Inferior parietal cortex (tissue), 1 donor: ENCODE measurements around the gene C2CD4A.
A peak's percentile ranks its signal among the peaks of the same experiment; 100 is the strongest.

Source experiments
- DNase-seq: peaks from one replicate; pipeline ENCODE4 v3.0.0-alpha.2; 2016; ENCODE audit errors: extremely low spot score

The C2CD4A gene

DNA sequence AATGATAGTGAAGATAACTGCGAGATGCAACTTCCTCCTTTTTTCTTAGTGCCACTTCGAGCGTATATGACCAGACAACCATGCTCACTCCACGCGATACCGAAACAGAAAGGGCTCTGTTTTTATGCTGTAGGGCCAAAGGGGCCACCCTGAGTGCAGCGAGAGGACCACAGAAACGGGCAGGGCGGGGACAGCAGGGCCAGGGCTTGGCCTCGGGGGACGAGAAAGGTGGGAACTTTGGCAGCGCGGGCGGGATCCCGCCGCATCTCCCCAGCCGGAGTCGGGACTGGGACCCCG lies 7.0 kb upstream of the C2CD4A start:
- DNase-seq = peak; percentile 51

DNA sequence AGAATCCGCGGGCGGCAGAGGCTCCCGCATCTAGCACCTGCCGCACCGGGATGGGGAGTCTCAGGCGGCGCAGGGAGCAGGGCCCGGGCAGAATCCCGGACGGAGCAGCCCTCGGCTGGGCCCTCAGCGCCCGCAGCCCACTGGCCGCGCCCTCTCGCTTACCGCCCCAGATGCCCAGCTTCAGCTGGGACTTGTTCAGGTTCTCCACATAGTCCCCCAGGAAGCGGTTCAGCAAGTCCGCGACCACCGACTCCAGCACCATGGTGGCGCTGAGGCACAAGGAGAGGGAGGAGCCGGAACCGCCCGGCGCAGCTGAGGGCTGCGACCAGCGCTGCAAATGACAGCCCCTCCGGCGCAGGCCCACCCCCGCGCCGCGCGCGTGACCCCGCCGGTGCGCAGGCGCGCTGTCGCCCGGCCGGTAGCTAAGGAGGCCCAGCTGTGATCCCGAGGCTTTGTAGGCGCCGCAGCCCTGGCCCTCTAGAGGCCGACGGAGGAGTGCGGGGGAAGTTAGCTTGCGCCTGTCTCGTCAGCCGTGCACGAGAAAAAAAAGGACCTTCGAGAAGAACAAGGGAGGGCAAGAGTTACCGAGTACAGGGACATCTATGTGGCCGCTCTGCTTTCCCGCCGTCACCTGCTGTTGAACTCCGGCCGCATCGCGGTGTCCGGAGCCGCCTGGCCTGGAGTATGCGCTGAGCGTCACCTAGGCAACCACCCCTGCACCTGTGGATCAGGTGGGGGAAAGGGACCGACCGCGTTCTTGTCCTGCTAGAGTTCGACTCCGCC lies 6.5 kb upstream of the C2CD4A start, which contains the start of gene VPS13C:
VPS13C (minus strand) TSS at position 335 of the 783 bp plus-strand sequence; CDS start at position 262, 73 bp downstream.
- DNase-seq = peak; percentile 89

DNA sequence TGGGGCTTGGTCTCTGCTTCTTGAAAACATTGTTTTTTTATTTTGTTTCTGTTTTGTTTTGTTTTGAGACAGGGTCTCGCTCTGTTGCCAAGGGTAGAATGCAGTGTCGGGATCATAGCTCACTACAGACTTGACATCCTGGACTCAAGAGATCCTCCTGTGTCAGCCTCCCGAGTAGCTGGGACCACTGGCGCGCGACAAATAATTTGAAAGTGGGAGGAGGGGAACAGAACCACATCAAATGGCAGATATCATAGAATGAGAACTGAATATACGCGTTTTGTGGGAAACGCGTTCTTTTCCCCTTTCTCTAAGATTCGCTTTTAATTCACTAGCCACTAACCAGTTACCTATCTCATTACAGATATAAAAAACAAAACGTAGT lies 5.9 kb upstream of the C2CD4A start:
- no peak for DNase-seq

- DNase-seq = no peak
These were observed 2.7 kb upstream of the C2CD4A start for GRCh38 chr15:62063825-62064635.

DNA sequence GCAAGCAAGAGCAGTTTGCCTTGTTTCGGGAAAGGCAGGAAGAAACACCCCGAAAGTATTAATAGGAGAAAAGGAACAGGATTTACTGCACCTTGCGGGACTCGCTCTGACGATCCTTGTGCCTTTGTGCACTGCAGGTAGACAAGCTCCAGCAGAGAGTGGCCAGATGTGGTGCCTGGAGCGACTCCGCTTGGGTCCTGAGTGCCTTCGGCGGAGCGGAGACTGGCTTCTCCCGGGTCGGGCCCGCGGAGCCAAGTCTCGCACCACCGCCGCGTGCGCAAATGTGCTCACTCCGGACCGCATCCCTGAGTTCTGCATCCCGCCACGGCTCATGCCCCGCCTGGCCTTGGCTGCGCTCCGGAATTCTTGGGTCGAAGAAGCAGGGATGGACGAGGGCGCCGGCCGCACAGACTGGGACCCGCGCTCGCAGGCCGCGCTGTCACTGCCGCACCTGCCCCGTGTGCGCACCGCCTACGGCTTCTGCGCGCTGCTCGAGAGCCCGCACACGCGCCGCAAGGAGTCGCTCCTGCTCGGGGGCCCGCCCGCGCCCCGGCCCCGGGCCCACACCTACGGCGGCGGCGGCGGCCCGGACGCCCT lies 769 bp downstream of the C2CD4A start:
- no peak for DNase-seq

- no peak for DNase-seq
These were observed 1.5 kb downstream of the C2CD4A start for GRCh38 chr15:62068071-62068809.

GRCh38 chr15:62068810-62069167 lies 2.0 kb downstream of the C2CD4A start:
- no peak for DNase-seq

DNA sequence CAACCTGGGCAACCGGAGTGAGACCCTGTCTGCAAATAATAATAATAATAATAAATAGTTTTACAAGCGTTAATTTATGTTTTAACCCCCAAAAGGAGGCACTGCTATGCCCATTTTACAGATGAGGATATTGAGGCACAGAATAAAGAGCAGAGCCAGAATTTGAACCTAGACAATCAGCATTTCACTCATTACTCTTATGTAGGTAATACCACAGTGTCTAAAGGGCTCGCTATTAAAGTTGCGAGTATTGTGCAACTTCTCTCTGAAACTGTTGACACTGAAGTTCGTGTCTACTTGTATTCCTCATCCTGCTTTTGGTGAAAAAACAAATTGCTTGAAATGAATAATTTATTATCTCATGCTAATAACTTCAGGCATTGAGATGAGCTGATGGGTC lies 2.8 kb downstream of the C2CD4A start:
- DNase-seq = no peak

GRCh38 chr15:62071711-62072308 lies 5.0 kb downstream of the C2CD4A start:
- peak; percentile 79 for DNase-seq

GRCh38 chr15:62075595-62076277 lies 9.0 kb downstream of the C2CD4A start:
- DNase-seq = no peak

DNA sequence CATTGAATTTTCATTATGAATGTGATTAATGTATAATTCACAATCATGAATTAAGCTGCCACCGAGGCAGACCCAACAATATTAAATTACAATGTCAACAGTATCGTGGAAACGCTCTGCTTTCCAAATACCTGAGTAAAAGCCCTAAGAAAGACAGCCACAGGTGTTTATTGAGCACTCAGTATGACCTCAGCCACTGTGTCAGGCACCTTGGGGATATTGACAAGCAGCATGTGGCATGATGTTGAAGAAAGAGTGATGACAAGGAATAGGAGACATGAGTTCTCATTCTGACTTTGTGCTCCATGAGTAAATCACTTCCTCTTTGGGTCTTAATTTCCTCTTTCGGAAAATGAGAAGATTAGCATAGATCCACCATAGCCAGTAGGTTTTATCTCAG lies 12.8 kb downstream of the C2CD4A start:
- no peak for DNase-seq

DNA sequence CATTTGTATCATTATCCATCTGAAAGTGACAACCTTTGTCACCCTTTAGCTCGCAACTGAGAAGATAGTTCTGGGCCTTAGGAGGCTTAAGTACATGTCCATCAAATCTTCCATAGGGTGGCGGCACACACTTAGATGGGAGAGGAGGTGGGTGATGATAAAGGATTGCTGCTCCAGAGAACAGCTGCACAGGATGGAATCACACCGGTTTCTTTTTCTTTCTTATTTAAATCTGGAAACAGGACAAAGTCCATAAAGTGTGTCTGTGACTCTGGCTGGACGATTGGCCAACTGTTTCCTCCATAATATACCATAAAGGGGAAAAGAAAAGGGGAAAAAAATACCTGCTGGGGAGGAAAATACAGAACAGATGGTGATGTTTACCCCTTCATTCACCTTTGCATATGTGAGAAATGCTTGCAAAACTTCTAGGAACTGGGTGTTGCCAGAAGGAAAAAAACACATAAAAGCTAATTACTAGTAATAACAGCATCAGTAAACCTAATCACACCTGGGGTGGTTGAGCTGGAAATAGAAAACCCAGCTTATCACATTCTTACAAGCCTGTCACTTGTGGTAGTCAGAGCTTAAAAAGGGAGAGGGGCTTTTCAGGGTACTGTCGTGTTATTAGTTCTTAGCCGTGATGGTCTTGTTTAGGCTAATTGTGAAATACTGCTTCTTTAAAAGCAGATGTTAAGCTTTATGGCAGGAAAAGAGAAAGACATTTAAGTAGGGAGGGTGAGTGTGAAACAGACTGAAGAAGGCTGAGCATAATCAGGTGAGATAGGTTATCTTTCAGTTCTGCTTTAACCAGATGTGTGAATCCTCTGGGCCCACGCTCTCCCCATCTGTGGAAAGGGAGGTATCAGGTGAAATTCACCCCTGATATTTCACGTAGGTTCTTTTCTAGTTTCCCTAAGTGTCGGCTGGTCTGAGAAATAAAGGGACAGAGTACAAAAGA lies 16.7 kb downstream of the C2CD4A start:
- no peak for DNase-seq

DNA sequence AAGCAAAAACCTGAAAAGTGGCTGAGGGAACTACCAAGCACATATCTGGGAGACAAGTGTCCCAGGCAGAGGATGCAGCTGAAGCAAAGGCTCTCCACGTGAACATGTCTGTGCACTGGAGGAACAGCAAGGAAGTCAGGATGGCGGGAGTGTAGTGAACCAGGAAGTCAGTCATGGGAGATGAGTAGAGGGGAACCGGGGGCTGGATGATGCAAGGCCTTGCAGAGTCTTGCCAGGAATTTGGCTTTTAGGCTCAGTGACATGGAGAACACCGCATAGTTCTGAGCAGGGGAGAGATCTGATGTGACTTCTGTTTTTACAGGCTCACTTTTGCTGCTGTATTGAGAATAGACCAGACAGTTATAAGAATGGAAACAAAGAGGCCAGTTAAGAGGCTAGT lies 19.0 kb downstream of the C2CD4A start:
- DNase-seq = no peak

- DNase-seq = no peak
These were observed 21.0 kb downstream of the C2CD4A start for GRCh38 chr15:62087671-62088352.

DNA sequence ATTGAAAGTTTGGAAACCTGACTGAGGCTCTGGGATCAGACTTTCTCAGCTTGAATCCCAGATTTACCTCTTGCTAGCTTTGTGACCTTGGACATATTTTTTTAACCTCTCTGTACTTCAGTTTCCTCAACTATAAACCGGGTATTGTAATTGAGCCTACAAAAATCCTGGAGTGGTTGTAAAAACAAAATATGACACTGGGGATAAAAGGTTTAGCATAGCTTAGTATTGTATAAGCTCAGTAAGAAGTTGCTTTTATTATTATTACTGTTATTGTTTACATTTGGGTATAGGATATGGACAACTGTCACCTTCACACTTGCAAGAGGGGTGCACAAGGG lies 21.5 kb downstream of the C2CD4A start:
- no peak for DNase-seq

GRCh38 chr15:62089616-62090015 lies 22.8 kb downstream of the C2CD4A start:
- DNase-seq = no peak

DNA sequence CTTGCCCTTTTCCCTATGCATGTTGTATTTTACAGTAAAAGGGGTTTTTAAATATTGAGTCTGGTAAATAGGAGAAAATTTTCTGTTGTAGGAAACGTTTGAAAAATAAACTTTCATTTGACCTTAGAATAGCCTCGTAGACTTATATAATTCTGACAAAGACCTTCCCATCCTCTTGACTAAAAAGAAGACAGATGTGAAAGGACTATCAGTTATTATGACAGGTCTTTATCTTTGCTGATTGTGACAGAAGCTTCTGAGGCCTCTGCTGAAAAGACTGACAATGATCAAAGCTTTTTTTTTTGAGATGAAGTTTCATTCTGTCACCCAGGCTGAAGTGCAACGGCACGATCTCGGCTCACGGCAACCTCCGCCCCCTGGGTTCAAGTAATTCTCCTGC lies 24.2 kb downstream of the C2CD4A start:
- DNase-seq = no peak

GRCh38 chr15:62093809-62094208 lies 27.0 kb downstream of the C2CD4A start:
- DNase-seq = no peak

- no peak for DNase-seq
These were observed 27.6 kb downstream of the C2CD4A start for GRCh38 chr15:62094388-62094787.
